Coronary artery (tissue), 2 donors: ENCODE data around the gene SCN4A.
"Not testable (repeated sequence)": the region's sequence is repeated elsewhere in the genome, so short reads cannot be mapped to it uniquely, and the experiment has no call there.

Source experiments
- DNase-seq: peaks from one replicate; pipeline ENCODE4 v3.0.0-alpha.2; 2017; ENCODE audit warnings: low spot score
- H3K27ac ChIP-seq, 2 donors: fragments of 200-600 bp; sonication (generic); one replicate each; pipeline ENCODE4 v1.5.1; 2016 to 2019
- H3K4me3 ChIP-seq: fragments of 200-600 bp; sonication (generic); 2 replicates; pipeline ENCODE4 v1.5.1; 2016; ENCODE audit warnings: mild to moderate bottlenecking, moderate library complexity
- TF ChIP-seq, protein P1 (sequence below): fragments of 200-600 bp; sonication (generic); IDR thresholded peaks from one replicate; pipeline ENCODE4 v1.5.1; 2019; ENCODE audit warnings: antibody characterized with exemption

The SCN4A gene

GRCh38 chr17:63987221-63988126 is 14.8 kb upstream of the SCN4A start:
- no peak overlapping the region for H3K27ac ChIP-seq
- no peak overlapping the region for H3K4me3 ChIP-seq
- TF ChIP-seq, protein P1, sequence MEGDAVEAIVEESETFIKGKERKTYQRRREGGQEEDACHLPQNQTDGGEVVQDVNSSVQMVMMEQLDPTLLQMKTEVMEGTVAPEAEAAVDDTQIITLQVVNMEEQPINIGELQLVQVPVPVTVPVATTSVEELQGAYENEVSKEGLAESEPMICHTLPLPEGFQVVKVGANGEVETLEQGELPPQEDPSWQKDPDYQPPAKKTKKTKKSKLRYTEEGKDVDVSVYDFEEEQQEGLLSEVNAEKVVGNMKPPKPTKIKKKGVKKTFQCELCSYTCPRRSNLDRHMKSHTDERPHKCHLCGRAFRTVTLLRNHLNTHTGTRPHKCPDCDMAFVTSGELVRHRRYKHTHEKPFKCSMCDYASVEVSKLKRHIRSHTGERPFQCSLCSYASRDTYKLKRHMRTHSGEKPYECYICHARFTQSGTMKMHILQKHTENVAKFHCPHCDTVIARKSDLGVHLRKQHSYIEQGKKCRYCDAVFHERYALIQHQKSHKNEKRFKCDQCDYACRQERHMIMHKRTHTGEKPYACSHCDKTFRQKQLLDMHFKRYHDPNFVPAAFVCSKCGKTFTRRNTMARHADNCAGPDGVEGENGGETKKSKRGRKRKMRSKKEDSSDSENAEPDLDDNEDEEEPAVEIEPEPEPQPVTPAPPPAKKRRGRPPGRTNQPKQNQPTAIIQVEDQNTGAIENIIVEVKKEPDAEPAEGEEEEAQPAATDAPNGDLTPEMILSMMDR, result no peak
- DNase-seq, result no peak

DNA sequence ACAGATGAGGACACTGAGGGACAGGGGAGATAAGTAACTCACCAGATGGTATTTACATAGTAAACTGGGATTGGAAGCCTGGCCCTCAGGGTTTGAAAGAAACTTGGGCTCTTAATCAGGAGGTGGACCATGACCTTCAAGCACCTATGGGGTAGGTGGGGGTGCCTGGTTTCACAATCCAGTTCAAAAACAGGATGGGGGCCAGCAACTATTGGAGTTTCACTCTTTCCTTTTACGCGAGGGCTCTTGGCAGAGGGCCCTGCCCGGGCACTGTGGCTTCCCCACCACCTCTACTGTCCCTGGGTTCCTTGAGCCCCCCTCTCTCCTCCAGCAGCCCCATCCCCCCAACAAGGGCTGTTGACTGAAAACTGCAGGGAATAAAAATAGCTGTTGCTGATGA is 14.1 kb upstream of the SCN4A start:
- H3K4me3 ChIP-seq, result no peak overlapping the region

GRCh38 chr17:63985387-63986140 is 12.8 kb upstream of the SCN4A start:
- TF ChIP-seq, protein P1, result no peak
- Histone ChIP-seq H3K4me3 (no peak overlapping the region), H3K27ac (peak overlapping the region; percentile 13 to 56)
- no peak for DNase-seq

More for the DNA sequence above, 14.1 kb upstream of the SCN4A start:
- TF ChIP-seq, protein P1, result no peak
- no peak for DNase-seq
- H3K27ac ChIP-seq, result peak overlapping the region in 1 of 2 donors; percentile 11

DNA sequence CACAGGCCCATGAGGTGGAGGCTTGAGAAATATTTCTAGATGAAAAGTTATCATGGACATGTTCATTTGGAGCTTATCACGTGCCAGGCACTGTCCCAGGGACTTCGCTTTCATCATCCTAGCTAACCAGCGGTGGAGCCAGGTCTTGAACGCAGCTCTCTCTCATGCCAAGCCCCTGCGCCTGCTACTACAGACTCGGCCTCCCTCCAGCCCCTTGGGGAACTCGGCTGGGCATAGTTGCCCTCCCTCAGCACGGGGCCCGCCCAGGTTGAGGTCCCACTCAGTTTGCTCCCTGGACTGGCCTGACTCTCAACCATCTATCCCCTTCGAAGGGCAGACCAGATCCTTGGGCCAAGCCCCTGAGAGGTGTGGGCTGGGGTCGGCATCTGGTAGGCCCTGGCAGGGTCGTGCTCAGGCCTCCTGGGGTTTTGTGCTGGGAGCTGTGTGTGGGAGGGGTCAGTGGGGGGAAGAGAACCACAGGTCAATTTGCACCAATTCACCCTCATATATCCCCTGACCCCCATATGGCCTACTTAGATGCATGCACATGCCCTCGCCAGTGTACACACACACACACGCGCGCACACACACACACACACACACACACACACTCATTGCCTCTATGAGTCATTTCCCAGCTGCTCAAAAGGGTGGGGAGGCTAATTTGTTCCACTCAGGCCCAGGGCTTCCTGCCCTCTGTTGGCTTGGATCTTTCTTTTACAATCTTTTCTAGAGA is 12.1 kb upstream of the SCN4A start:
- Histone ChIP-seq H3K4me3 (no peak overlapping the region), H3K27ac (peak overlapping the region; percentile 32 to 77)
- no peak for DNase-seq
- TF ChIP-seq, protein P1, result no peak

DNA sequence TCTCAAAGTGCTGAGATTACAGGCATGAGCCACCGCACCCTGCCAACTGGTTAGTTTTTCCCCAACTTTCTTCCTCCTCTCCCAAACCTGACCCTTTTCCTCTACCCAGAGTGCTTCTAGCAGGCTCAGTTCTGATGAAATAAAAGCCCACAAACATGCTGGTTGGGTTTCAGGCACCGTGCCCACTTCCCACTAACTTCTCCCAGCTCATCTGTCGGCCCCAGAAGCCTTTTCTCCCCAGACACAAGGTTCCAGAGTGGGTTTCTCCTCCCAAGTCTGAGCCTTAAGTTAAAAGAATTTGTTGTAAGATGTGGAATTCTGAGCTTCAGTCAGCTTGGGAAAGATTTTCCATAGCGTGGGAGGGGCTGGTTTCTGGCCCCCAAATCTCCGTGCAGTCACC is 11.5 kb upstream of the SCN4A start:
- no peak overlapping the region for H3K4me3 ChIP-seq
- TF ChIP-seq, protein P1, result no peak
- peak overlapping the region; percentile 32 to 77 for H3K27ac ChIP-seq
- no peak for DNase-seq

DNA sequence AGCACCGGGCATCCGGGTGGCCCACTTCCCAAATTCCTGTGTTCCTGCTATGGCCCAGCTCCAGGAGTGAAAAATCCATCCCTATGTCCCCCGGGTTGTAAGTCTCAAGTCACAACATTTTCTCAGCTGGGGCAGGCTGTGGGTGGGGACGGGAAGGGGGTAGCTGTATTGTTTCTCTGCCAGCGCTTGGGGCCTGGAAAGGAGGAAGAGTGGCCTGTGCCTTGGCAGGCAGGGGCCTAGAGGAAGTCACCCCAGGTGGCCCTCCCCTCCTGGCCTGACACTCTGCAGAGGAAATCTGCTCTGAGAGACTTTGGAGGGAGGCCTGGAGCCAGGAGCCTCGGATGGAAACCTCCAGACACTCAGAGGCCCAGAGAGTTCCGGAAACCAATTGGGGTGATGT is 10.6 kb upstream of the SCN4A start:
- Histone ChIP-seq H3K27ac (peak overlapping the region in 1 of 2 donors; percentile 77), H3K4me3 (no peak overlapping the region)
- TF ChIP-seq, protein P1, result no peak
- DNase-seq, result no peak

DNA sequence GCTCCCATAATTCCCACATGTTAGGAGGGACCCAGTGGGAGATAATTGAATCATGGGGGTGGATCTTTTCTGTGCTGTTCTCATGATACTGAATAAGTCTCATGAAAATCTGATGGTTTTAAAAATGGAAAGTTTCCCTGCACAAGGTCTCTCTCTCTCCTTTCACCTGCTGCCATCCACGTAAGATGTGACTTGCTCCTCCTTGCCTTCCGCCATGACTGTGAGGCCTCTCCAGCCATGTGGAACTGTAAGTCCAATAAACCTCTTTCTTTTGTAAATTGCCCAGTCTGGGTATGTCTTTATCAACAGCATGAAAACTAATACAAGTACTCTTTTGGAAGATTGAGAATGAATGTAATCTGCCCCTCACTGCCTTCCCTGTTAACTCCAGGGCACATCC is 9.9 kb upstream of the SCN4A start:
- not testable (repeated sequence) for H3K4me3 ChIP-seq, DNase-seq
- H3K27ac ChIP-seq, result peak overlapping the region in 1 of 2 donors; percentile 77
